Uterus (tissue), 4 donors: ENCODE data around the gene KLHL40. TPM values are rescaled to one million over a fixed set of nuclear protein-coding genes. Genes with fewer than 3 reads are reported as not detected.

Experiments used
- DNase-seq, 2 donors: peaks; one replicate each; pipeline ENCODE4 v3.0.0-alpha.2; 2019 to 2020
- H3K27ac ChIP-seq, 2 donors: fragments of 200-600 bp; sonication (generic); 1 replicate in 1 of 2; 2 replicates in 1 of 2; pipeline ENCODE4 v1.5.1; 2016 to 2018
- H3K27me3 ChIP-seq, 2 donors: fragments of 200-600 bp; sonication (generic); one replicate each; pipeline ENCODE4 v1.5.1; 2018 to 2019; ENCODE audit warnings: control low read depth in 1 of 2
- H3K36me3 ChIP-seq, 2 donors: fragments of 200-600 bp; sonication (generic); one replicate each; pipeline ENCODE4 v1.5.1; 2019; ENCODE audit warnings: control low read depth in 1 of 2
- H3K4me1 ChIP-seq, 2 donors: fragments of 200-600 bp; sonication (generic); one replicate each; pipeline ENCODE4 v1.5.1; 2018 to 2019; ENCODE audit warnings: control low read depth in 1 of 2
- H3K4me3 ChIP-seq, 2 donors: fragments of 200-600 bp; sonication (generic); 1 replicate in 1 of 2; 2 replicates in 1 of 2; pipeline ENCODE4 v1.5.1; 2018 to 2019; ENCODE audit warnings: mild to moderate bottlenecking in 1 of 2
- H3K9me3 ChIP-seq, 2 donors: fragments of 200-600 bp; sonication (generic); one replicate each; pipeline ENCODE4 v1.5.1; 2019; ENCODE audit warnings: control low read depth in 1 of 2
- CTCF ChIP-seq, 4 experiments: fragments of 200-600 bp in 2 of 4; fragments of 450-650 bp in 2 of 4; sonication (generic) in 2 of 4; IDR thresholded peaks; one replicate each; pipeline ENCODE4 v1.5.1; 2016 to 2019; ENCODE audit warnings: antibody characterized with exemption in 4 of 4, mild to moderate bottlenecking in 2 of 4, moderate library complexity in 1 of 4
- POLR2A ChIP-seq, 2 donors: fragments of 450-650 bp; IDR thresholded peaks; one replicate each; pipeline ENCODE4 v1.6.1; 2016; ENCODE audit warnings: antibody characterized with exemption in 2 of 2, mild to moderate bottlenecking in 1 of 2, moderate library complexity in 1 of 2
- intact Hi-C: fragments of 100-400 bp; cut with DNase I; formaldehyde crosslinking; loops from one replicate; pipeline ENCODE4 v1.15.1; 2023; ENCODE audit warnings: low total_unique reads
- total RNA-seq, 4 donors: library from RNA; depleted of rRNA in 3 of 4; stranded (reverse); fragments of >200 nt in 3 of 4; gene quantifications; one replicate each; pipeline versions ENCODE4 v1.1.0 to v1.2.4, GENCODE V29; 2014 to 2023
- donor health status: DM: yes; HTN: yes; CAD: no.

The KLHL40 gene
- total RNA-seq, 4 donors from 2014 or later, result not detected

DNA sequence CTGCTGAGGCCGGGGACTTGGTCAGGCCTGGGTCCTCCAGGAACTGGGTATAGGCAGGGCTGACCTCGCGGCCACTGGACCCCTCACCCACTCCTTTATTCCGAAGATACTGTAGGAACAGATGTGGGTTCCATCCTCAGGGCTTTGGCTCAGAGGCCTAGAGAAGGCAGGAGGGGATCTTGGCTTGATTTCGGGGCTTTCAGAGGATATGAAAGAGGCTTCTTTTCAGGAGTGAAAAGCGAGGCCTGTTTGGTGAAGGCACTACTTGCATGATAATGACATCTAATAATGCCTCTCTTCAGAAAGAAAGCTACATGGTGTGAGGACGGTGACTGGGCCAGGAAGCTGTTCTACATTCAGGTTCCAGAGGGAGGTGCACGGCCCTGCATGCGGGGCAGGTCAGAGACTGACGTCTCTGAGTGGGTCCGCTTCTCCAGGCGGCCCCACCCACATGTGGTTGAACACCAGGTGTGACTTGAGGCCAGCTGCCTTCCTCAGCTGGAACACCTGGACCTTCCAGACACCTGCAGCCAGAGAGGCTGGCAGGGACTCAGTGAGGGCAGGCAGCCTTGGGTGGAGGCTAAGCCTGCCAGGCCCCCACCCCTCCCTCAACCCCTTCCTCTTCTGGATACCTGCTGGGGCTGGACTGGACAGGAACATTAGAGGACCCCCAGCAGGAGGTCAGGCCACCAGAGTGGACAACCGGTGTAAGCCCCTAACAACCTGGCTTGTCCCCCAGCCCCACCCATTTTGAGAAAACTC, 48.3 kb downstream of the KLHL40 start:
- intact Hi-C loops, result no loop called here
- Histone ChIP-seq H3K36me3 (no peaks in the 10 kb centered on the region), H3K9me3 (no peaks in the 10 kb centered on the region), H3K27me3 (no peaks in the 10 kb centered on the region), H3K4me3 (no peak overlapping the region), H3K27ac (no peak overlapping the region), H3K4me1 (no peaks in the 10 kb centered on the region)
- no peak for DNase-seq
- TF ChIP-seq CTCF (IDR thresholded peaks at IDR 0.05) (no peak), POLR2A (IDR thresholded peaks at IDR 0.05) (no peak)

GRCh38 chr3:42734263-42734860, 49.0 kb downstream of the KLHL40 start:
- H3K9me3 ChIP-seq, result no peaks in the 10 kb centered on the region
- no peaks in the 10 kb centered on the region for H3K36me3 ChIP-seq
- no peak overlapping the region for H3K4me3 ChIP-seq
- intact Hi-C loops, result no loop called here
- no peaks in the 10 kb centered on the region for H3K27me3 ChIP-seq
- DNase-seq, result no peak
- TF ChIP-seq CTCF (IDR thresholded peaks at IDR 0.05) (no peak), POLR2A (IDR thresholded peaks at IDR 0.05) (no peak)
- no peaks in the 10 kb centered on the region for H3K4me1 ChIP-seq
- H3K27ac ChIP-seq, result no peak overlapping the region

- intact Hi-C loops, result no loop called here
- no peaks in the 10 kb centered on the region for H3K36me3 ChIP-seq
- no peak for DNase-seq
- TF ChIP-seq CTCF (IDR thresholded peaks at IDR 0.05) (no peak), POLR2A (IDR thresholded peaks at IDR 0.05) (no peak)
- no peaks in the 10 kb centered on the region for H3K27me3 ChIP-seq
- no peak overlapping the region for H3K4me3 ChIP-seq
- H3K9me3 ChIP-seq, result no peaks in the 10 kb centered on the region
- H3K27ac ChIP-seq, result no peak overlapping the region
- H3K4me1 ChIP-seq, result no peaks in the 10 kb centered on the region
Observed at GRCh38 chr3:42735019-42735418, 49.7 kb downstream of the KLHL40 start.

DNA sequence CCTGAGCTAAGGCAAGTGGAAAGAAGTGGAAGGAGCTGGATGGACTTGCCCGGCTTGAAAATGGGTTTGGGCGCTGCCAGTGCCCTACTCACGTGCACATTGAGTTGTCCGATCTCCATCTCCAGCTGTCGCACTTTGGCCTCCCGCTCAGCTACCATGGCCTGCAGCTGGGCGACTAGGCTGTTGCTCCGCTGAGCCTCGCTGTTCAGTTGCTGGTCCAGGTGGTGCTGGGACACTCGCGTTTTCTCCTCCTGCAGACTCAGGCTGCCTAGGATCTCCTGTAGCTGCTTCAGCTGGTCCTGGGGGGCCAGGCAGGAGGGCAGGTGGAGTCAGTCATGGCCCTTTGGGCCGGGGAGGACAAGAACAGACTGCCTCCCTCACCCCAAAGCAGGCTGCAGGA, 50.3 kb downstream of the KLHL40 start:
- no peak for DNase-seq
- no peak for TF ChIP-seq POLR2A (IDR thresholded peaks at IDR 0.05)
- TF ChIP-seq CTCF (IDR thresholded peaks at IDR 0.05), result no peak

DNA sequence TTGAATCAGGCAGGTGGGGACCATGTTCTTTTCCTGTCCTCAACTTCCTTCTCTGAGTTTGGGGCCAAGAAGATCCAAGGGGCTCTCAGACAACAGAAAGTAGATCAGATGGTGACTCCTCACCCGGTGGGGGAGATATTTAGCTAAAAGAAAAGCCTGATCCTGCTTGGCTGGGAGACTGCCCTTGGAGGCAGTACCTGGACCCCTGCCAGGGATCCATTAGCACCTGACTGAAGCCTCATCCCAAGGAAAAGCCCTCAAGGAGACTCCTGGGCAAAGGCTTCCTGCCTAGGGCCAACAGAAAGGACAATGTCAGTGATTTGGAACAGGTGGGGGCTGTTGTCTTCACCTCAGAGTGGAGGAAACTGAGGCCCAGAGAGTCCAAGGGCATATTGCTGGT, 50.7 kb downstream of the KLHL40 start:
- TF ChIP-seq CTCF (IDR thresholded peaks at IDR 0.05) (no peak), POLR2A (IDR thresholded peaks at IDR 0.05) (no peak)
- Histone ChIP-seq H3K36me3 (no peaks in the 10 kb centered on the region), H3K4me3 (no peak overlapping the region), H3K27me3 (no peaks in the 10 kb centered on the region), H3K4me1 (no peaks in the 10 kb centered on the region), H3K9me3 (no peaks in the 10 kb centered on the region), H3K27ac (no peak overlapping the region)
- intact Hi-C loops, result no loop called here
- no peak for DNase-seq

More for the DNA sequence above, 50.3 kb downstream of the KLHL40 start:
- Histone ChIP-seq H3K4me3 (no peak overlapping the region), H3K27ac (no peak overlapping the region), H3K36me3 (no peaks in the 10 kb centered on the region), H3K4me1 (no peaks in the 10 kb centered on the region), H3K9me3 (no peaks in the 10 kb centered on the region), H3K27me3 (no peaks in the 10 kb centered on the region)
- intact Hi-C loops, result no loop called here
